ENCODE measurements around the gene IGSF6. TPM values are rescaled to one million over a fixed set of nuclear protein-coding genes. Genes with fewer than 3 reads are reported as not detected.
A peak's percentile ranks its signal among the peaks of the same experiment; 100 is the strongest.

IGSF6 gene
- total and polyA plus RNA-seq, 9 of the 15 experiments (the other 6 are each of a cell fraction or from before 2014, with no cell fraction given) = 0.07 TPM; not detected in 8

GRCh38 chr16:21611556-21612384 is 40.6 kb downstream of the IGSF6 start (continued):
- no peak for TF ChIP-seq ZNF280A (IDR thresholded peaks at IDR 0.05; ENCODE audit: low read depth, partially characterized antibody)
- TF ChIP-seq FOXJ3 (CRISPR knock-in tag; IDR thresholded peaks at IDR 0.05) = no peak
- TF ChIP-seq PHF21A (IDR thresholded peaks at IDR 0.05; ENCODE audit: borderline replicate concordance, low read depth) = no peak
- TF ChIP-seq, protein P1, sequence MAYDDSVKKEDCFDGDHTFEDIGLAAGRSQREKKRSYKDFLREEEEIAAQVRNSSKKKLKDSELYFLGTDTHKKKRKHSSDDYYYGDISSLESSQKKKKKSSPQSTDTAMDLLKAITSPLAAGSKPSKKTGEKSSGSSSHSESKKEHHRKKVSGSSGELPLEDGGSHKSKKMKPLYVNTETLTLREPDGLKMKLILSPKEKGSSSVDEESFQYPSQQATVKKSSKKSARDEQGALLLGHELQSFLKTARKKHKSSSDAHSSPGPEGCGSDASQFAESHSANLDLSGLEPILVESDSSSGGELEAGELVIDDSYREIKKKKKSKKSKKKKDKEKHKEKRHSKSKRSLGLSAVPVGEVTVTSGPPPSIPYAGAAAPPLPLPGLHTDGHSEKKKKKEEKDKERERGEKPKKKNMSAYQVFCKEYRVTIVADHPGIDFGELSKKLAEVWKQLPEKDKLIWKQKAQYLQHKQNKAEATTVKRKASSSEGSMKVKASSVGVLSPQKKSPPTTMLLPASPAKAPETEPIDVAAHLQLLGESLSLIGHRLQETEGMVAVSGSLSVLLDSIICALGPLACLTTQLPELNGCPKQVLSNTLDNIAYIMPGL (CRISPR knock-in tag; IDR thresholded peaks at IDR 0.05) = no peak
- TF ChIP-seq KDM4B (IDR thresholded peaks at IDR 0.05; ENCODE audit: borderline replicate concordance in 2 of 2, low read depth in 1 of 2) = no peak
- peak; percentile 77 for TF ChIP-seq CEBPB (tag; IDR thresholded peaks at IDR 0.05)
- TF ChIP-seq, protein P2, sequence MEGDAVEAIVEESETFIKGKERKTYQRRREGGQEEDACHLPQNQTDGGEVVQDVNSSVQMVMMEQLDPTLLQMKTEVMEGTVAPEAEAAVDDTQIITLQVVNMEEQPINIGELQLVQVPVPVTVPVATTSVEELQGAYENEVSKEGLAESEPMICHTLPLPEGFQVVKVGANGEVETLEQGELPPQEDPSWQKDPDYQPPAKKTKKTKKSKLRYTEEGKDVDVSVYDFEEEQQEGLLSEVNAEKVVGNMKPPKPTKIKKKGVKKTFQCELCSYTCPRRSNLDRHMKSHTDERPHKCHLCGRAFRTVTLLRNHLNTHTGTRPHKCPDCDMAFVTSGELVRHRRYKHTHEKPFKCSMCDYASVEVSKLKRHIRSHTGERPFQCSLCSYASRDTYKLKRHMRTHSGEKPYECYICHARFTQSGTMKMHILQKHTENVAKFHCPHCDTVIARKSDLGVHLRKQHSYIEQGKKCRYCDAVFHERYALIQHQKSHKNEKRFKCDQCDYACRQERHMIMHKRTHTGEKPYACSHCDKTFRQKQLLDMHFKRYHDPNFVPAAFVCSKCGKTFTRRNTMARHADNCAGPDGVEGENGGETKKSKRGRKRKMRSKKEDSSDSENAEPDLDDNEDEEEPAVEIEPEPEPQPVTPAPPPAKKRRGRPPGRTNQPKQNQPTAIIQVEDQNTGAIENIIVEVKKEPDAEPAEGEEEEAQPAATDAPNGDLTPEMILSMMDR (IDR thresholded peaks at IDR 0.05 in 2 of 3, conservative IDR thresholded peaks at IDR 0.05 in 1 of 3; ENCODE audit: insufficient read depth in 2 of 3, low read depth in 1 of 3, low read length in 3 of 3) = no peak
- TF ChIP-seq ZNF583 (CRISPR knock-in tag; IDR thresholded peaks at IDR 0.05) = no peak
- TF ChIP-seq, protein P3, sequence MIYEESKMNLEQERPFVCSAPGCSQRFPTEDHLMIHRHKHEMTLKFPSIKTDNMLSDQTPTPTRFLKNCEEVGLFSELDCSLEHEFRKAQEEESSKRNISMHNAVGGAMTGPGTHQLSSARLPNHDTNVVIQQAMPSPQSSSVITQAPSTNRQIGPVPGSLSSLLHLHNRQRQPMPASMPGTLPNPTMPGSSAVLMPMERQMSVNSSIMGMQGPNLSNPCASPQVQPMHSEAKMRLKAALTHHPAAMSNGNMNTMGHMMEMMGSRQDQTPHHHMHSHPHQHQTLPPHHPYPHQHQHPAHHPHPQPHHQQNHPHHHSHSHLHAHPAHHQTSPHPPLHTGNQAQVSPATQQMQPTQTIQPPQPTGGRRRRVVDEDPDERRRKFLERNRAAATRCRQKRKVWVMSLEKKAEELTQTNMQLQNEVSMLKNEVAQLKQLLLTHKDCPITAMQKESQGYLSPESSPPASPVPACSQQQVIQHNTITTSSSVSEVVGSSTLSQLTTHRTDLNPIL (CRISPR knock-in tag; IDR thresholded peaks at IDR 0.05) = no peak
- TF ChIP-seq NCOA2 (IDR thresholded peaks at IDR 0.05; ENCODE audit: partially characterized antibody in 2 of 2) = peak; percentile 46 to 83
- no peak for TF ChIP-seq SFPQ (IDR thresholded peaks at IDR 0.05; ENCODE audit: low read depth, low read length)
- TF ChIP-seq ZNF239 (CRISPR knock-in tag; IDR thresholded peaks at IDR 0.05) = no peak
- TF ChIP-seq TOE1 (IDR thresholded peaks at IDR 0.05; ENCODE audit: borderline replicate concordance) = peak; percentile 82; the same call in 1 of the 2 replicates
- no peak for TF ChIP-seq TOE1 (CRISPR knock-in tag; IDR thresholded peaks at IDR 0.05; ENCODE audit: borderline replicate concordance, low read depth)
- TF ChIP-seq PRMT5 (CRISPR knock-in tag; IDR thresholded peaks at IDR 0.05) = no peak
- TF ChIP-seq PHF8 (IDR thresholded peaks at IDR 0.05; ENCODE audit: borderline replicate concordance, low read length) = no peak
- no peak for TF ChIP-seq RBM15 (IDR thresholded peaks at IDR 0.05; ENCODE audit: insufficient read depth, low read length)
- no peak for TF ChIP-seq ZNF143 (CRISPR knock-in tag; IDR thresholded peaks at IDR 0.05)
